Muscle layer of duodenum (tissue), 2 donors: ENCODE results near the gene IZUMO4.
"Not testable (repeated sequence)": the region's sequence is repeated elsewhere in the genome, so short reads cannot be mapped to it uniquely, and the experiment has no call there.

Experiments used
- H3K27ac ChIP-seq: one replicate; pipeline ENCODE4 v1.7.0; 2013; ENCODE audit warnings: mild to moderate bottlenecking, low read length
- H3K27me3 ChIP-seq: one replicate; pipeline ENCODE4 v1.7.0; 2013; ENCODE audit warnings: low read depth, mild to moderate bottlenecking, control low read depth, low read length
- H3K36me3 ChIP-seq, 2 donors: one replicate each; pipeline ENCODE4 v1.7.0; 2013; ENCODE audit warnings: low read length in 2 of 2, control low read depth in 1 of 2, mild to moderate bottlenecking in 1 of 2; ENCODE audit not compliant: insufficient read depth in 2 of 2, control insufficient read depth in 1 of 2
- H3K4me1 ChIP-seq, 2 donors: one replicate each; pipeline ENCODE4 v1.7.0; 2013; ENCODE audit warnings: low read length in 2 of 2, mild to moderate bottlenecking in 2 of 2, control low read depth in 1 of 2, moderate library complexity in 1 of 2; ENCODE audit not compliant: insufficient read depth in 2 of 2, control insufficient read depth in 1 of 2
- H3K4me3 ChIP-seq, 2 donors: one replicate each; pipeline ENCODE4 v1.7.0; 2013; ENCODE audit warnings: low read length in 2 of 2, low read depth in 1 of 2, mild to moderate bottlenecking in 1 of 2
- H3K9me3 ChIP-seq, 2 donors: one replicate each; pipeline ENCODE4 v1.7.0; 2013; ENCODE audit warnings: low read length in 2 of 2, control low read depth in 1 of 2, mild to moderate bottlenecking in 1 of 2; ENCODE audit not compliant: control insufficient read depth in 1 of 2
- donor health status: healthy.

Gene IZUMO4

DNA sequence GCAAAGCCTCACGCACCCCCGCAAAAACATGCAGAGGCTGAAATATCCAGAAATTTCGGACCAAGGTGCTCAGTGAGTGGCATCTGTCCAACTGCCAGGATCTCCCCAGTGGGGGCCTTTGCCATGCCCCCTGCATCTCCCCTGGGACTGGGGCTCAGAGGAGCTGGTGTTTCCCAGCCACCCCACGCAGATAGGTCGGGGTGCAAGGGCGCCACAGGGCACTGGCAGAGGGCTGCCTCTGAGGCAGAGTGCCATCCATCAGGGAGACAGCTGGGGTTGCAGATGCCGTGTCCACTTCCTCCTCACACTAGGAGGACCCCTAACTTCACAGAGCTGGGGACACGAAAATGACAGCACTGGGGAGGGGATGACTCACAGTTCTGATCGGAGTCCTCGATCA lies 26.3 kb downstream of the IZUMO4 start:
- Histone ChIP-seq H3K36me3 (peaks cover 36 to 86% of the 10 kb centered on the region in 2 donors), H3K27me3 (no peaks in the 10 kb centered on the region), H3K4me3 (no peak overlapping the region), H3K27ac (no peak overlapping the region), H3K9me3 (no peaks in the 10 kb centered on the region), H3K4me1 (no peaks in the 10 kb centered on the region)

DNA sequence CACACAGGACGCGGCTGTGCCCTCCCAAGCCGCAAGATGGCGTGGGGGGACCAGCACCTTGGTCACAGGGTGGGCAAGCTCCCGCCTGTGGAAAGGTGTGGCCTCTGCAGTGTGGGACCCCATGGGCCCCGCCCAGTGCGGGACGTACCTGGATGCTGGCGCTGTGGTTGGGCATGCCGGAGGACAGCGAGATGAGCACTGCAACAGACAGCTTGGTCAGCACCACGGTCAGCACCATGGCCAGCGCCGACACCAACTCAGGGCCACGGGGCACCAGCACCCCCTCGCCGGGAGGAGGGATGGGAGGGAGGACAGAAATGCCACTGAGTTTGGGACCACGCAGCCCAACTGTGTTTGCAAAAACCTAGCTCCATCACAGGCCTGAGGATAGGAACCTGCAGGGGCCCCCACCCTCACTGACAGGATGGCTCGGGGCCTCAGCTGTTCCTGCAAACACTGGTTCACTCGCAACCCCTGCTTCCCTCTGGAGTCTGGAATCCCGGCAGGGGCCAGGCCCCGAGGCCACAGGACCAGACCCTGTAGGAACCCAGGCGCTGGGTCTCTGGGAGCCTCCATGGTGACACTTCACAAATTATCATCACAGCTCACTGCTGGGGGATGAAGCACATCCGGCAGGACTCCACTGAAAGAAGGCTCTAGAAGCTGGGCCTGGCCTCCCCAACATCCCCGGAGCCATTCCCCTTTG lies 27.1 kb downstream of the IZUMO4 start:
- Histone ChIP-seq H3K27ac (no peak overlapping the region), H3K4me3 (no peak overlapping the region), H3K9me3 (no peaks in the 10 kb centered on the region), H3K4me1 (no peaks in the 10 kb centered on the region), H3K27me3 (no peaks in the 10 kb centered on the region), H3K36me3 (peaks cover 28 to 79% of the 10 kb centered on the region in 2 donors)

DNA sequence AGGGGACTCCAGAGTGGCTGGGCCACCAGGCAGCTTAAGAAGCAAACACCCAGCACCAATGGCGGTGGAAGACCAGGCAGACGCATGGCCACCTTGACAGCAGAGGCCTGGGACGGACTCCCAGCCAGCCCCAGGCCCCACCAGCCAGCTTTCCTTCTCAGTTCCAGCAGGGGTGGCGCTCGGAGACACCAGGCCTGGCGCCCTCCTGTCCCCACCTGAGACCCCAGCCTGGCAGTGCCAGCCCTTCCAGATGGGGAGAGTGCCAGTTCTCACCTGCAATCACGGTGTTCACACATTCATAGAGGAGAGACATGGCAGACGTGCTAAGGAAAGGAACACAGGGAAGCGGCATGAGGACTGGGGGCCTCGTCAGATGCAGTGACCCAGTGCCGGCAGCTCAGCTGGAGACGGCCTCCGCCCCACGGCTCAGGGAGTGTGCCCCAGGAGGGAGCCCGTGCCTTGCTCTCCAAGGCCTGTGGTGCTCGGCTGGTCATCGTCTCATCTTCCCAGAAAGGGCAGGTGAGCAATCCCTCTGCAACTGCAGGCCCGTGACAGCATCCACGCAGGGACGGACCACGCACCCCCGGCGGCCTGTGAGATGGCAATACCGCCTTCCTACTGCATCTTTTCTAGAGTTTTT lies 30.3 kb downstream of the IZUMO4 start:
- H3K4me1 ChIP-seq = no peaks in the 10 kb centered on the region
- H3K36me3 ChIP-seq = peaks cover 33 to 78% of the 10 kb centered on the region in 2 donors
- H3K27me3 ChIP-seq = no peaks in the 10 kb centered on the region
- no peak overlapping the region for H3K4me3 ChIP-seq
- H3K27ac ChIP-seq = no peak overlapping the region
- no peaks in the 10 kb centered on the region for H3K9me3 ChIP-seq

DNA sequence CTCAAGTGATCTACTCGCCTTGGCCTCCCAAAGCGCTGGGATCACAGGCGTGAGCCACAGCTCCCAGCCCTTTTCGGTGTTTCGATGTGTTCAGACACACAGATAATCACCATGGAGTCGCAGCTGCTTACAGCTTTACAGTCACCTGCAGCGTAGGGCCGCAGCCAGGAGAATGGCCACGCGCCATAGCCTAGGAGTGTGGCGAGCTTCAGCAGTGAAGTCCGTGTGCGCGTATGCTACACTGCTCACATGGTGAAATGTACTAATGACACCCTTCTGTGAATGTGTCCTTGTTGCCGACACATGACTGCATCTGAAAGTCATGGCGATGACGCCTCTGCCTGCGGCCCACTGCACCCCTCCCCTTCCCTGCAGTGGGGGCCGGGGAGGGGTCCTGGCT lies 31.0 kb downstream of the IZUMO4 start:
- H3K36me3 ChIP-seq = peaks cover 33 to 78% of the 10 kb centered on the region in 2 donors
- H3K9me3 ChIP-seq = no peaks in the 10 kb centered on the region
- no peak overlapping the region for H3K4me3 ChIP-seq
- no peak overlapping the region for H3K27ac ChIP-seq
- H3K27me3 ChIP-seq = no peaks in the 10 kb centered on the region
- H3K4me1 ChIP-seq = no peaks in the 10 kb centered on the region

DNA sequence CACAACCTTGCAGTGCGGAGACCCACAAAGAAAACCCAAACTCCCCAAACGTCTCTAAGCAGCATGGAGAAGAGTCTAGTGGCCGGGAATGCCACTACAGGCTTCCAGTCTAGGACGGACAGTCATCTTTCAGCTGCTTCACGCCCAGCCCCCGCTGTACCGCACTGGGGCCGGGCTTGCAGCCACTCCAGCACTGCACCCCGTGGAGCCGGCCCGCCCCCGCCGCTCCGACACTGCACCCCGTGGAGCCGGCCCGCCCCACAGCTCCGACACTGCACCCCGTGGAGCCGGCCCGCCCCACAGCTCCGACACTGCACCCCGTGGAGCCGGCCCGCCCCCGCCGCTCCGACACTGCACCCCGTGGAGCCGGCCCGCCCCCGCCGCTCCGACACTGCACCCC lies 31.5 kb downstream of the IZUMO4 start:
- not testable (repeated sequence) for H3K9me3 ChIP-seq, H3K4me3 ChIP-seq, H3K27ac ChIP-seq, H3K4me1 ChIP-seq, H3K27me3 ChIP-seq
- peaks cover 32 to 77% of the 10 kb centered on the region in 2 donors for H3K36me3 ChIP-seq

DNA sequence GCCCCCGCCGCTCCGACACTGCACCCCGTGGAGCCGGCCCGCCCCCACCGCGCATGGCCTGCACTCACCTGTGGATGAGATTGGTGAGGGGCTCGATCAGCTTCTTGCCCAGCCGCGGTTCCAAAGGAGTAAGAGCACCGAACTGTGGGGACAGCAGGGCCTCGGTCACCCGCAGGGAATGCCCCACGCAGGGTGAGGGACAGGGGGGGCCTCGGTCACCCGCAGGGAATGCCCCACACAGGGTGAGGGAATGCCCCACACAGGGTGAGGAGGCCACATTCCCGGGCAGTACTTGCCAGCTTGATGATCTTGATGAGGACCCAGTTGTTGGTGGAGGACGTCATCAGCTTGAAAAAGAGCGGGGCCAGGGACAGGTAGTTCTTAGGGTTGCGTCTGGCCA lies 32.3 kb downstream of the IZUMO4 start:
- Histone ChIP-seq H3K27ac (no peak overlapping the region), H3K36me3 (peaks cover 25 to 70% of the 10 kb centered on the region in 2 donors)

DNA sequence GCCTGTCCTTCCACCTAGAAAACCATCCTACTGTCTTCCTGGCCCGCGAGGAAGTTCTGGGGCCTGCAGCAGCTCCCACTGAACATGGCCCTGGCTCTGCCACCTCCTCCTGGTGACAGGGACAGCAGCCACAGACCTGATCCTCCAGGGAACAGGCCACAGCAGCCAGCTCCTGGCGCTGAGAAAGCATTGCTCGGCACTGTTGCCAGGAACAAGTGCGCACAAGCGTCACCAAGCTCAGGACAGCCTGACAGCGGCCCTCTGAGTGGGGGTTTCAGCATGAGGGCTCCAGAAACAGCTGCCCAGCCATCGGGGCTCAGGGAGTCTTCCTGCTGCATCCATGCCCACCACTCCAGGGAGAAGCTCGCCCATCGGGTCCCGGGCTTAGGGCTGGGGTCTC lies 32.8 kb downstream of the IZUMO4 start:
- H3K4me1 ChIP-seq = no peaks in the 10 kb centered on the region
- H3K27ac ChIP-seq = no peak overlapping the region

More for the DNA sequence above, 32.3 kb downstream of the IZUMO4 start:
- Histone ChIP-seq H3K4me3 (no peak overlapping the region), H3K9me3 (no peaks in the 10 kb centered on the region), H3K4me1 (no peaks in the 10 kb centered on the region), H3K27me3 (no peaks in the 10 kb centered on the region)

DNA sequence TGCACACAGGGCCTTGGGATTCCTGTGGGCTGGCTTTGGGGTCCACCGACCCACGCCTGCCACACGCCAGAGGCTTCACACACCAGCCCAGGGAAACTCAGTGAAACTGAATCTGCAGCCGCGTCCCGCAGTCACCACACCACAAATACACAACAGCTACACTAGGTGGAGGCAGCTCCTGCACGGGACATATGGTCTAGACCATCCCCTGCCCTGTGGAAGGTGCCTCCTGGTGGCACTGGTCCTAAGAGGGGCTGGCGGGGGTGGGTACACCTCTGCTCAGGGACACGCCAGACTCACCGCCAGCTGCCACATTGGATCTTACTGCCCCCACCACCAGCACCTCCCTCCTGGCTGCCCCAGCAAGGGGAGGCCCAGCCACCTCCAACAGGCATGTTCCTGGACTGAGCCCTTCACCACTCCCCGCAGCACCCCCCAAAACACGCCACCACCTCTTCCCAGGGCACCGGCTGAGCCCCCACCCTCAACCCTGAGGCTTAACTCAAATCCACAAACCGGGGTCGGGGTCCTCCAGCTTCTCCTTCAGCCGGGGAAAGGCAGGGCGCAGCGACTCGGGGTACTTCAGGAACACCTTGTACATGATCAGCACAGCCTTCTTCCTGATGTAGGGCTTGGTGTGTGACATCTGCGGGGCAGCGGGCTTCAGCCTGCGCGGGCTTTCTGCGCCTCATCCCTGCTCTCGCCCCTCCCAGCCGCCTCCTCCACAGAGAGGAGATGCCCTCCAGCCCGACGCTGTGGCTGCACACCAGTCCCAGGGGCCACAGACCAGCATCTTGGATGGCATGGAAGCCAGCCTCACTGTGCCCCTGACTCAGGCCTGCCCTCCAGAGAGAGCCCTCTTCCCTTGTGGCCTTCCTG lies 33.4 kb downstream of the IZUMO4 start:
- H3K4me1 ChIP-seq = no peaks in the 10 kb centered on the region
- no peaks in the 10 kb centered on the region for H3K9me3 ChIP-seq
- H3K27ac ChIP-seq = no peak overlapping the region
- H3K36me3 ChIP-seq = peaks cover 25 to 65% of the 10 kb centered on the region in 2 donors
- no peak overlapping the region for H3K4me3 ChIP-seq
- H3K27me3 ChIP-seq = no peaks in the 10 kb centered on the region

More for the DNA sequence above, 32.8 kb downstream of the IZUMO4 start:
- Histone ChIP-seq H3K27me3 (no peaks in the 10 kb centered on the region), H3K36me3 (peaks cover 25 to 66% of the 10 kb centered on the region in 2 donors), H3K4me3 (no peak overlapping the region), H3K9me3 (no peaks in the 10 kb centered on the region)

DNA sequence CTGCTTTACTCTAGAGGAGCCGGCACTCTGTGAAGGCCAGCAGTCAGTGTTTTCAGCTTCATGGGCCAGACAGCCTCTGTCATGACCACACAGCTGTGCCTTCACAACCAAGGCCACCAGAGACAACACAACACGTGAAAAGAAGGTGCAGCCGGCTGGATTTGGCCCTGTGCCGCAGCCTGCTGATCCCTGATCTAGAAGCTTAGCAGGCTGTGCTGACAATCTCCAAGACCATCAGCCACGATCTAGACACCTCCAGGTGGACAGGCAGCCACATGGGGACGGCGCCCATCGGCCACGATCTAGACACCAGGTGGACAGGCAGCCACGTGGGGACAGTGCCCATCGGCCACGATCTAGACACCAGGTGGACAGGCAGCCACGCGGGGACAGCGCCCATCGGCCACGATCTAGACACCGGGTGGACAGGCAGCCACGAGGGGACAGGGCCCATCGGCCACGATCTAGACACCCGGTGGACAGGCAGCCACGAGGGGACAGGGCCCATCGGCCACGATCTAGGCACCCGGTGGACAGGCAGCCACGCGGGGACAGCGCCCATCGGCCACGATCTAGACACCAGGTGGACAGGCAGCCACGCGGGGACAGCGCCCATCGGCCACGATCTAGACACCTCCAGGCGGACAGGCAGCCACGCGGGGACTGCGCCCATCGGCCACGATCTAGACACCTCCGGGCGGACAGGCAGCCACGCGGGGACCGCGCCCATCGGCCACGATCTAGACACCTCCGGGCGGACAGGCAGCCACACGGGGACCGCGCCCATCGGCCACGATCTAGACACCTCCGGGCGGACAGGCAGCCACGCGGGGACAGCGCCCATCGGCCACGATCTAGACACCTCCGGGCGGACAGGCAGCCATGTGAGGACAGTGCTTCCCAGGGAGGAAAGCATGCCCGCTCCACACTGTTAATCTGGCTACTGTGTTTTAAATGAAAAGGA lies 34.6 kb downstream of the IZUMO4 start:
- H3K4me3 ChIP-seq, H3K27me3 ChIP-seq, H3K9me3 ChIP-seq, H3K4me1 ChIP-seq, H3K27ac ChIP-seq: not testable (repeated sequence)
- H3K36me3 ChIP-seq = peaks cover 27 to 58% of the 10 kb centered on the region in 2 donors

DNA sequence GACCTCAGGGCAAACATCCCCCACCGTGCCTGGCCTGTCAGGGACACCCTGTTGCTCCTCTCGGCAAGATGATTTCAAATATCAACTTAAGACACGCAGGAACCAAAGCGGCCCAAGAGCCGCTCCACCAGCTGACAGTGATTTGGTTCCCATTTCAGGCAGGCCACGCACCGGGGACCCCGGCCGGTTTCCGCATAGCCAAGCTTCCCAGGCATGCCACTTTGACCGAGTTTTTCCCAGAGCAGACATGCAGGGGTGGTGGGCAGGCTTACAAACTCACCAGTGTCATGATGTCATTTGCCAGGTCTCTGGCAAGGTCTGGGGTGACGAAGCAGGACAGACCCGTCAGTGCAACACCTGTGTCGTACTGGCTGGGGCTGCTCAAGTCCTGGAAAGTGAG lies 35.5 kb downstream of the IZUMO4 start:
- no peak overlapping the region for H3K4me3 ChIP-seq
- no peak overlapping the region for H3K27ac ChIP-seq
- H3K36me3 ChIP-seq = peaks cover 30 to 61% of the 10 kb centered on the region in 2 donors
- no peaks in the 10 kb centered on the region for H3K9me3 ChIP-seq
- H3K4me1 ChIP-seq = no peaks in the 10 kb centered on the region
- no peaks in the 10 kb centered on the region for H3K27me3 ChIP-seq
